ENCODE measurements around the gene ACTR5.

The ACTR5 gene

DNA sequence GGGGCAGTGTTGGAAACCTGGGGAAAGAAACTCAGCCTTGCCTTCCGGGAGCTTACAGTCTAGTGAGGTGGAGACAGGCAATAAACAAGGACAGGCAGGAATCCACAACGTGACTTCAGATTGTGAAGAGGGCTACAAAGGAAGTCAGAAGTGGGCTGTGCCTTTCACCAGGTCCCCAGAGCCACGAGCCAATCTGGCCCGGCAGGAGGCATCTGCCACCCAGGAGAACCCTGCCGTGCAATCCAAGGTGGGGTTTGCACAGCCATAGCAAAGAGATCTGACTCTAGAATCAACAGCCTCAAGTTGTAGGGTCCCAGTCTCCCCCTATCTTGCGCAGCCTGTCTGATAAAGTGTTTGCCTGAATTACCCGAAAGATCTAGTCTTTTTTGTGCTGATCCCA lies 18.5 kb upstream of the ACTR5 start:
- no peak for DNase-seq

DNA sequence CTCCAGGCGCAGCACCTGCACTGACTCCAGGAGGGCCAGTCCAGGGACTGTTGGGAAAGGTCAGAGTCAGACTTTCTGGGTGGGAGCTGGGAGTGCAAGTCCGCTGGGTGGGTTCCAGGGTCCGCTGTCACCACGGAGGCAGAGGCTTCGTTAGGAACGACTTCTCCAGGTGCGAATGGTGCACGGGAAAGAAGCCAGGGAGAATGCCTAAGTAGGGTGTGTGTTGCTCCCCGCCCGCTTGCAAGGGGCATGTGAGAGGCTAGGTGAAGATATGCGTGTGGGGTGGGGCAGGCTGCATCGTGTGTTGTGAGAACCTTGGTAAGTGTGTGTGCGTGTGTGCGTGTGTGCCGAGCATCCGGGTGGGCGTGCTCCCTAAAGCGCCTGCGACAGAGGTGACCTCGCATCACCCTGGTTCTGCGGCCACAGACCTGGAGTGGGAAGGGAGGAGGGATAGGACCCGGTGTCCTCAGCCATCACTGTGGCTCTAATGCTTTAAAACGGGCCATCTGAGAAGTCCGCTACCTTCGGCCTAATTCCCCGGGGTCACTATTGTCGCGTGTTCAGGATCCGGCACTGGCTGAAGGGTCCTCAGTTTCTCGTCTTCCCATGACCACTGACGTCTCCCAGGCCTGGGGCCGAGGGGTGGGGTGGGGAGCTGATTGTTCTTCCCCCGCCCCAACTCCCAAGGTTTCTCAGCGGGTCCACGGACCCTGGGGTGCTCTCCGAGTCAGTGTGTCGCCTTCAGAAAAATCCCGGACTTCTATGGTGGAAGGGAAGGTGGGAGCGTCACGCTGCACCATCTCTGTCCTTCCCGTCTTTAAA lies 17.9 kb upstream of the ACTR5 start:
- DNase-seq = no peak

- peak; percentile 57 for DNase-seq
Measured at GRCh38 chr20:38730989-38731737, 17.1 kb upstream of the ACTR5 start.

DNA sequence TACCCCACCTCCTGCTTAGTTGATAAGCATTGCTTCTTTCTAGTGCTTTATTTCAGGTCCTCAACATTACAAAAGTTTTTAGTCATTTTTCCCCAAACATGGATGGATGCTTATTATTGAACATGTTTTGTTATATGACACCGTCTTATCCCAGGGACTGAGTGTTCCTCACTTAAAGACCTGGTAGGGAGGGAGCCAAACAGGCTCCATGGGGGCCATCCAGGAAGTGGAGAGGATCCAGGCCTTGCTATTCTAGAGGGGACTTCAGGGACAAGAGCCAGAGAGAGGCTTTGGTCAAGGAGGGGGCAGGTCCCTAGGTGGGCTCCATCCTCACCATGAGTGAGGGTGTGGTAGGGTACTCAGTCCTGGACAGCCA lies 16.5 kb upstream of the ACTR5 start:
- DNase-seq = no peak

- DNase-seq = no peak
Measured at GRCh38 chr20:38732981-38733380, 15.3 kb upstream of the ACTR5 start.

DNA sequence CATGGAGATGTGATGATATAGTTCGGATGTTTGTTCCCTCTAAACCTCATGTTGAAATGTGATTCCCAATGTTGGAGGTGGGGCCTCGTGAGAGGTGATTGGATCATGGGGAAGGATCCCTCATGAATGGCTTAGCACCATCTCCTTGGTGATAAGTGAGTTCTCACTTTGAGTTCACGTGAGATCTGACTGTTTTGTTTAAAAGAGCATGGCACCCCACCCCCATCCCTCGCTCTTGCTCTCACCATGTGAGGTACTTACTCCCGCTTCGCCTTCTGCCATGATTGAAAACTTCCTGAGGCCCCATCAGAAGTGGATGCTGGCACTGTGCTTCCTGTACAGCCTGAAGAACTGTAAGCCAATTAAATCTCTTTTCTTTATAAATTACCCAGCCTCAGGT lies 13.1 kb upstream of the ACTR5 start:
- DNase-seq = no peak

GRCh38 chr20:38737887-38738286 lies 10.4 kb upstream of the ACTR5 start:
- no peak for DNase-seq

DNA sequence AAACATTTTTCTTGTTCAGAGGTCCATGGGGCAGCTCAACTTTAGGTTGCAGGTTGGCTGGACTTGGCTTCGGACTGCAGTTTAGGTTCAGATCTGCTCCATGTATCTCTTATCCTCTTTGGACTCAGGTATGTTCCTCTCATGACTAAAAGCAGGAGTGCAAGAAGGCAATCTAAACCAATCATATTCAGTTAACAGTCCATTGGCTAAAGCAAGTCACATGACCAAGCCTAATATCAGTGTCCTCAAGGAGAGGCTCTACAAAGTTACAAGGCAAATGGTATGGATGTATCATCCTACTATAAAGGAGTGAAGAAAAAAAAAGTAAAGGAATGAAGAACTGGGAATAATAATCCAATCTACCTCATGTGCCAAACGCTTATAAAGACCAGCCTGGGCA lies 2.5 kb upstream of the ACTR5 start:
- no peak for DNase-seq

DNA sequence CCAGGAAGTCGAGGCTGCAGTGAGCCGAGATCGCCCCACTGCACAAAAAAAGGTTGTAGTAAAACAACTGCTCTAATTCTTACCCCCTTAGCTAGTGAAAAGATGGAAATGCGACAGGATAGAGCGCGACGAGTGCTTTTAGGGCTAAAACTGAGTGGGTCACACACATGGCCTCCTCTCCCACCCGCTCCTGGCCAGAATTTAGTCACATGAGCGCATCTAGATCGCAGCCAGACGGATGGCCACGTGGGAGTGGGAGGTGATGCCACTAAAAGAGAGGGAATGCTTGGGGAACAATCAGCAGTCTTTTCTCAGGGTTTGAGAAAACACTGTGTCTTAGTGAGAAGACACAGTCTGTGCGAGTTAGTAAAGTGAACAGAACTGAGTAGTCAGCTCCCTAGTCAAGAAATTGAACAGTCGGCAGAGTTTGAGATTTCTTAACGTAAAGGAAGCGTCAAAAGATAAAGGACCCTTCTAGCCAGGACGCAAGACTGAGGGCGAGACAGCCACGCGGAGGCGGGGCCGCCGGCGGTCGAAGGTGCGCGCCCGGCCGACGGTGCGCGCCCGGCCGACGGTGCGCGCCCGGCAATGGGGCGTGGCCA lies 664 bp upstream of the ACTR5 start:
- DNase-seq = no peak

DNA sequence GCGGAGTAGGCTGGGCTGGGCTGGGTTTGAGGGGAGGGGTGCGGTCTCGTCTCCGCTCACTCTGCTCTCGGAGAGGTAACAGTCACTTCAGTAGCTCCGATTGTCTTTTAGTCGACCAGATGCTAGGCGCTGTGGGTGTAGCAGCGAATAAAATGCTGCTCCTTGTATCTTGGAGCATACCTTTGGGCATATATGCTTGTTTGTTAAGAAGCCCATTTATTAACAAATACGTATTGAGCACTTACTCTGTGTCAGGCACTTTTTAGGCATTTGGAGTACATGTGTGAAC lies 545 bp downstream of the ACTR5 start:
- peak; percentile 37 for DNase-seq

DNA sequence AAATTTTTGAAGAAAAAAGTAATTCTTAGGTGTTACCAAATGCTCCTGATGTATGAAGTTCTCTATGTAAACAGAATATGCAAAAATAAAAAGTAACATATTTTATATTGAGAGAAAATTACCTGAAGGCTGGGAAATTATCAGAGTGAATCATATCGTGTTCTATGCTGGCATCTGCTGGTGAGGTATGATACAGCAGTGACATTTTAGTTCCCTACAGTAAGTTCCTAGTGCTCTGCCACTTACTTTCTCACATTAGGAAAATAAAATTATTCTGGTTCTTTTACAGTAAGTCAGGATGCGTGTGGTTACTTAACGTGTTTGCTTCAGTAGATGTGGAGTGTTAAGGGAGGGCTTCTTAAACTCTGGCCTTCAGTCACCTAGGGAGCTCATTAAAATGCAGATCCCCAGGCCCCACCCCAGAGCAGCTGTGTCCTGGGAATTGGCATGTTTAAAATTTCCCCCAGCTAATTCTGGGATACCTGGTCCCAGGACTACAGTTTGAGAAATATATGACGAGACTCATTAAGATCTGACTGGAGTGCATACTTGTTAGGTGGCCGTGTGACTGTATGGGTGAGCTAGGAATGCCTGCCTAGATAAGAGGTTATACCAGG lies 3.2 kb downstream of the ACTR5 start:
- DNase-seq = peak; percentile 17

DNA sequence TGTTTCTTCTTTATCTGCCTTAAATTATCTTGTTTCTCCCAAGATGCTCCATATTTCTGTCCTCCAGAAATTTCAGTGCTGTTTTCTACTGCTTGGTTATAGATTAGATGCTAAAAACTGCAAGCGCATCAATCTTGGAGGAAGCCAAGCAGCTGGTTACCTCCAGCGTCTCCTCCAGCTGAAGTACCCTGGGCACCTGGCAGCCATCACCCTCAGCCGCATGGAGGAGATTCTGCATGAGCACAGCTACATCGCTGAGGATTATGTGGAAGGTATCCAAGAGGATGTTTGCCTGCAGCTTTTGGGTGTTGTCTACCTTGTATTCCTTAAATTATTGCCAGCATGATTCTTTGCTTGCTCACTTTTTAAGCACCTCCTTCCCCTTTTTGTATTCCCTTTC lies 3.8 kb downstream of the ACTR5 start:
- DNase-seq = no peak

DNA sequence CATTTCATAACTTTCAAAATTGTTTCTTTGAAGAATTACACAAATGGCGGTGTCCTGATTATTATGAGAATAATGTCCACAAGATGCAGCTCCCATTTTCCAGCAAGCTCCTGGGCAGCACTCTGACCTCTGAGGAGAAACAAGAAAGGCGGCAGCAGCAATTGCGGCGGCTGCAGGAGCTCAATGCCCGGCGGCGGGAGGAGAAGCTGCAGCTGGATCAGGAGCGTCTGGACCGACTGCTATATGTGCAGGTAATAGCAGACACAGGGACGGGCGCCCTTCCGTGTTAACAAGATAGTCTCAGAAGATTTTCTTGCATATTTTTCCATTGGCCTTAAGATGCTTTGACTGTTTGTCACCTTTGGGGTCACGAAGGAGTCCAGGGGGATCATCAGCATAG lies 6.7 kb downstream of the ACTR5 start:
- DNase-seq = no peak

DNA sequence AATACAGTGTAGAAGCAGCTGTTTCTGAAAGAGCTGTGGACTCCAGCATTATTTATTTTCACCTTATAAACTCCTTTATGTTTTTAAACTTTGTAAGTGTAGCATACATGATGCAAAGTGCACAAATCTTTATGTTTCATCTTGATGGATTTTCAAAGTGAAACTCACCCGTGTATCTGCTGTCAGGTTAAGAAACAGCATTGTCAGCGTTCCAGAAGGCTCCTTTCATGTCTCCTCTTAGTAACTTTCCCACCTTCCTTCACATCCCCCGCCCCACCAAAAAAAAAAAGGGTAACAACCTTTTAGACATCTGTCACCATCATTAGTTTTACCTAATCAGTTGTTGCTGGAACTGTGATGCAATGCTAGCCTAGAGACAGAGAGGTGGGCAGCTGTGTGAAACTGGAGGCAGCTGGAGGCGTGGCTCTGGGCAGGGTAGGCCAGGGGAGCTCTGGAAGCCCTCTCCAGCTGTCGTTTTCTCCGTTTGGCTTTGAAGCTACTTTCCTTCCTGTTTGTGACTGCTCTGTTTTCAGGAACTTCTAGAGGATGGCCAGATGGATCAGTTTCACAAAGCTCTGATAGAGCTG lies 7.2 kb downstream of the ACTR5 start:
- no peak for DNase-seq

DNA sequence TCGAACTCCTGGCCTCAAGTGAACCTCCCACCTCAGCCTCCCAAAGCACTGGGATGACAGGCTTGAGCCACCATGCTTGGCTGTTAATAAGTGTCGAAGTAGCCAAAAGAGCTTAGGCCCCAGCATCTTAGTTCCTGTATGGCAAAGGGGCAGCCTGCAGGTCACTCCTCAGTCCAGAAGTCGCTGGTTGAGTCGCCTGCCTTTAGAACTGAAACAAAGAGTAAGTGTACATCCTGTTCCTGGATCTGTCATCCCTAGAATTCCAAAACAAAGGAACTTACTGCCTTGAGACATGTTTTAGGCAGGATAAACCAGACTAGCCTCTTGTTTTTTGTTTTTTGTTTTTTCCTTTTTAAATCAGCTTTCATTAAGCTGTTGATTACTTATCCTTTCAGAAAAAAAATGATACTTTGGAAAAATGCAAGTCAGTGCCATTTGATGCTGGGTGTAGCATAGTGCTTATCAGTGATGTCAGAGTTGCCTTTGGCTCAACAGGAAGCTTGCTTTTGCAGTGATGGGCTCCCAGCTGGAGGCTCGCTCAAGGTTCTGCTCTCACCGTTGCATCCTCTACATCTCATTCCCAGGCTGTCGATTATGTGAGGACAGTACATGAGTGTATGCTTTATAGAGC lies 9.0 kb downstream of the ACTR5 start:
- DNase-seq = no peak

- no peak for DNase-seq
Measured at GRCh38 chr20:38759106-38759505, 10.8 kb downstream of the ACTR5 start.

DNA sequence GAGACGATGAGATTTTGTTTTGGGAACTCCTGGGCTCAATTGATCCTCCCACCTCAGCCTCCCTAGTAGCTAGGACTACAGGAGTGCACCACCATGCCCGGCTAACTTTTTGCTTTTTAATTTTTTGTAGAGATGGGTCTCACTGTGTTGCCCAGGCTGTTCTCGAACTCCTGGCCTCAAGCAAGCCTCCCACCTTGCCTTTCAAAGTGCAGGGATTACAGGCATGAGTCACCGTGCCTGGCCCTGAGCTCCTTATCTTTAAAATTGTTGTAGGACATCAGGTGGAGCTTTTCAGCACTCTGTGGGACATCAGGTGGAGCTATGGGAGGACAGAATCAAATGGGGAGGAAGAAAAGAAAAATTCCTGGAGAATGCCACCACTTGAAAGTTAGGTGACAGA lies 12.7 kb downstream of the ACTR5 start:
- no peak for DNase-seq

- DNase-seq = no peak
Measured at GRCh38 chr20:38762174-38762573, 13.9 kb downstream of the ACTR5 start.

DNA sequence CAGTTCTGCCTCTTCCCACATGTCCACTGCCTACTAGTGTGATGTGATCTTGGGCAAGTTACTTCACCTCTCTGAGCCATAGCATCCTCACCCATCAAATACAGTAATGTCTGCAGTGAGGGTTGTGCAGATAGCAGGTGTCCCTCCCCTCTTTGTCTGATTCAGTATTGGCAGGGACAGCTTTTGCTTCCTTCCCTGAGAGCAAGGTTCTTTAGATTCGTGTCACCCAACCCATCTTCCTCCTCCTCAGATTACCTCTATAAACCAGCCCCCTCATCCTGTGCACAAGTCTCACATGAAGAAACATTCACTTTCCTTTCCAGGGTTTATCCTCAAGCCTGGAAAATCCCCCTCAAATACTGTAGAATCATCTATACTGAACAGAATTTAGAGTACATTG lies 15.4 kb downstream of the ACTR5 start:
- DNase-seq = no peak

GRCh38 chr20:38764567-38765318 lies 16.5 kb downstream of the ACTR5 start:
- no peak for DNase-seq

GRCh38 chr20:38766071-38766470 lies 17.8 kb downstream of the ACTR5 start:
- no peak for DNase-seq
